Caco-2 (cell line): Measurements from ENCODE around the gene ANKRD63. TPM values are rescaled to one million over a fixed set of nuclear protein-coding genes. Genes with fewer than 3 reads are reported as not detected.

ENCODE experiments used
- BruUV-seq: library from RNA; stranded (reverse); fragments of 400-500 nt; replicated peaks from 2 replicates; lab custom pipeline; 2021; lab: Mats Ljungman, UMichigan
- CTCF ChIA-PET: fragments of 300-600 bp; sonication (Branson Sonifier 250); formaldehyde crosslinking; loops from one replicate; lab custom pipeline; 2022; ENCODE audit warnings: antibody characterized with exemption; lab: Charles Lee
- POLR2A ChIA-PET: fragments of 300-600 bp; sonication (Branson Sonifier 250); formaldehyde crosslinking; loops from one replicate; lab custom pipeline; 2022; ENCODE audit warnings: antibody characterized with exemption; lab: Charles Lee
- DNase-seq, 2 experiments: peaks; one replicate each; pipeline versions ENCODE4 v3.0.0 to v3.0.0-alpha.2; 2020 to 2022
- H3K27me3 ChIP-seq: replicated peaks from 2 replicates; pipeline ENCODE4 v1.6.0; 2011; ENCODE audit warnings: low read length; ENCODE audit not compliant: control insufficient read depth, insufficient read depth
- H3K36me3 ChIP-seq: 2 replicates; pipeline ENCODE4 v1.5.1; 2011; ENCODE audit warnings: low read length; ENCODE audit not compliant: control insufficient read depth, insufficient read depth
- H3K4me1 ChIP-seq: fragments of 250-450 bp; sonication (Bioruptor Pico); 2 replicates; pipeline ENCODE4 v1.5.1; 2020; ENCODE audit warnings: mild to moderate bottlenecking
- H3K4me3 ChIP-seq: 2 replicates; pipeline ENCODE4 v1.5.1; 2011; ENCODE audit warnings: low read depth, mild to moderate bottlenecking, control low read depth, low read length
- H3K9me3 ChIP-seq: fragments of 250-450 bp; sonication (Bioruptor Pico); 2 replicates; pipeline ENCODE4 v1.5.1; 2020; ENCODE audit warnings: mild to moderate bottlenecking, moderate library complexity
- H3K27ac Mint-ChIP-seq: one replicate; pipeline ENCODE4 v1.8.0; 2022; ENCODE audit warnings: mixed read lengths; ENCODE audit not compliant: unreplicated experiment
- H3K27me3 Mint-ChIP-seq: one replicate; pipeline ENCODE4 v1.8.0; 2022; ENCODE audit warnings: mixed read lengths; ENCODE audit not compliant: insufficient read depth, unreplicated experiment
- H3K36me3 Mint-ChIP-seq: one replicate; pipeline ENCODE4 v1.8.0; 2022; ENCODE audit warnings: mild to moderate bottlenecking, mixed read lengths; ENCODE audit not compliant: insufficient read depth, unreplicated experiment
- H3K4me1 Mint-ChIP-seq: one replicate; pipeline ENCODE4 v1.8.0; 2022; ENCODE audit warnings: low read depth, mixed read lengths; ENCODE audit not compliant: unreplicated experiment
- H3K4me3 Mint-ChIP-seq: one replicate; pipeline ENCODE4 v1.8.0; 2022; ENCODE audit warnings: mild to moderate bottlenecking, moderate library complexity, mixed read lengths; ENCODE audit not compliant: unreplicated experiment
- H3K9me3 Mint-ChIP-seq: one replicate; pipeline ENCODE4 v1.8.0; 2022; ENCODE audit warnings: mixed read lengths; ENCODE audit not compliant: unreplicated experiment
- CTCF ChIP-seq, 2 experiments: fragments of 200-600 bp in 1 of 2; IDR thresholded peaks; 1 replicate in 1 of 2; 2 replicates in 1 of 2; pipeline versions ENCODE4 v1.5.1 to v1.8.0; 2011 to 2022; ENCODE audit warnings: antibody characterized with exemption in 1 of 2, control low read depth in 1 of 2, inconsistent platforms in 1 of 2, low read depth in 1 of 2, low read length in 1 of 2, mild to moderate bottlenecking in 1 of 2, moderate library complexity in 1 of 2; ENCODE audit not compliant: insufficient read depth in 1 of 2, severe bottlenecking in 1 of 2, unreplicated experiment in 1 of 2
- intact Hi-C: fragments of 100-400 bp; cut with micrococcal nuclease; formaldehyde crosslinking; loops from one replicate; pipeline ENCODE4 v1.10.0; 2022; ENCODE audit not compliant: unreplicated experiment
- total RNA-seq: library from RNA; stranded (reverse); gene quantifications from 2 replicates; pipeline ENCODE4 v1.2.3, GENCODE V29; 2022

The ANKRD63 gene
- total RNA-seq, 1 experiment from 2014 or later, result 0.79 TPM

GRCh38 chr15:40246496-40247280 is 36.2 kb downstream of the ANKRD63 start:
- POLR2A ChIA-PET, result no interaction called here
- H3K4me1 Mint-ChIP-seq, result peaks cover 7% of the 10 kb centered on the region
- Histone ChIP-seq H3K4me3 (no peak overlapping the region), H3K36me3 (no peaks in the 10 kb centered on the region), H3K4me1 (peaks cover 20% of the 10 kb centered on the region), H3K27me3 (no peaks in the 10 kb centered on the region), H3K9me3 (no peaks in the 10 kb centered on the region)
- H3K36me3 Mint-ChIP-seq, result no peaks in the 10 kb centered on the region
- TF ChIP-seq CTCF (IDR thresholded peaks at IDR 0.05; ENCODE audit: insufficient read depth in 1 of 2, low read depth in 1 of 2, low read length in 1 of 2, severe bottlenecking in 1 of 2, unreplicated experiment in 1 of 2), result no peak
- H3K27ac Mint-ChIP-seq, result no peak overlapping the region
- CTCF ChIA-PET, result no interaction called here
- no peak overlapping the region for H3K4me3 Mint-ChIP-seq
- no peaks in the 10 kb centered on the region for H3K27me3 Mint-ChIP-seq
- peak in 1 of 2 experiments; percentile 20 for DNase-seq
- H3K9me3 Mint-ChIP-seq, result no peaks in the 10 kb centered on the region
- BruUV-seq, result no TSS peak
- intact Hi-C loops, result no loop called here

- Mint-ChIP-seq H3K27ac (peak overlapping the region; percentile 86), H3K27me3 (no peaks in the 10 kb centered on the region), H3K4me3 (no peak overlapping the region), H3K36me3 (no peaks in the 10 kb centered on the region), H3K4me1 (peaks cover 7% of the 10 kb centered on the region), H3K9me3 (no peaks in the 10 kb centered on the region)
- H3K36me3 ChIP-seq, result no peaks in the 10 kb centered on the region
- H3K27me3 ChIP-seq, result no peaks in the 10 kb centered on the region
- no TSS peak for BruUV-seq
- no peaks in the 10 kb centered on the region for H3K9me3 ChIP-seq
- H3K4me3 ChIP-seq, result no peak overlapping the region
- TF ChIP-seq CTCF (IDR thresholded peaks at IDR 0.05; ENCODE audit: insufficient read depth in 1 of 2, low read depth in 1 of 2, low read length in 1 of 2, severe bottlenecking in 1 of 2, unreplicated experiment in 1 of 2), result no peak
- no peak for DNase-seq
- intact Hi-C loops, result loop anchor here (1.0 kb wide), 1 partner anchor 29 kb away; no protein-coding TSS in a partner anchor
- ChIA-PET CTCF (interaction anchor here (0.7 to 1.2 kb wide), 4 partner anchors 12 to 200 kb away, joined by 3 to 7 read pairs (median 6); no protein-coding TSS in a partner anchor), POLR2A (interaction anchor here (0.6 kb wide), 1 partner anchor 28 kb away, joined by 3 read pairs; no protein-coding TSS in a partner anchor)
- peaks cover 18% of the 10 kb centered on the region for H3K4me1 ChIP-seq
Observed at GRCh38 chr15:40245666-40246450, 37.0 kb downstream of the ANKRD63 start.

- no peaks in the 10 kb centered on the region for H3K27me3 ChIP-seq
- Mint-ChIP-seq H3K9me3 (no peaks in the 10 kb centered on the region), H3K27ac (peak overlapping the region; percentile 86), H3K4me3 (no peak overlapping the region), H3K4me1 (peaks cover 7% of the 10 kb centered on the region), H3K27me3 (no peaks in the 10 kb centered on the region), H3K36me3 (no peaks in the 10 kb centered on the region)
- peak; percentile 79 to 83 for DNase-seq
- no TSS peak for BruUV-seq
- POLR2A ChIA-PET, result interaction anchor here (0.6 kb wide), 1 partner anchor 27 kb away, joined by 3 read pairs; no protein-coding TSS in a partner anchor
- intact Hi-C loops, result loop anchor here (1.0 kb wide), 1 partner anchor 28 kb away; no protein-coding TSS in a partner anchor
- H3K9me3 ChIP-seq, result no peaks in the 10 kb centered on the region
- H3K4me1 ChIP-seq, result peaks cover 18% of the 10 kb centered on the region
- TF ChIP-seq CTCF (IDR thresholded peaks at IDR 0.05; ENCODE audit: insufficient read depth in 1 of 2, low read depth in 1 of 2, low read length in 1 of 2, severe bottlenecking in 1 of 2, unreplicated experiment in 1 of 2), result no peak
- CTCF ChIA-PET, result interaction anchor here (0.7 to 1.2 kb wide), 4 partner anchors 13 to 199 kb away, joined by 3 to 7 read pairs (median 6); no protein-coding TSS in a partner anchor
- no peak overlapping the region for H3K4me3 ChIP-seq
- H3K36me3 ChIP-seq, result no peaks in the 10 kb centered on the region
Observed at GRCh38 chr15:40244961-40245523, 37.8 kb downstream of the ANKRD63 start.
